Ishikawa (cell line): ENCODE measurements around the gene NEK8.

ENCODE experiments used
- EP300 ChIP-seq: IDR thresholded peaks from 2 replicates; pipeline ENCODE4 v1.6.1; 2012; ENCODE audit warnings: borderline replicate concordance
- MAX ChIP-seq: IDR thresholded peaks from 2 replicates; pipeline ENCODE4 v1.6.1; 2012
- RAD21 ChIP-seq: IDR thresholded peaks from 2 replicates; pipeline ENCODE4 v1.6.1; 2012; ENCODE audit warnings: low read depth
- REST ChIP-seq: IDR thresholded peaks from 2 replicates; pipeline ENCODE4 v1.6.1; 2012; ENCODE audit warnings: low read depth, mild to moderate bottlenecking
- TAF1 ChIP-seq: IDR thresholded peaks from 2 replicates; pipeline ENCODE4 v1.6.1; 2012; ENCODE audit warnings: low read depth, mild to moderate bottlenecking
- USF1 ChIP-seq: IDR thresholded peaks from 2 replicates; pipeline ENCODE4 v1.6.1; 2012
- YY1 ChIP-seq: IDR thresholded peaks from 2 replicates; pipeline ENCODE4 v1.6.1; 2012; ENCODE audit warnings: low read depth
- ZBTB7A ChIP-seq: IDR thresholded peaks from 2 replicates; pipeline ENCODE4 v1.6.1; 2012; ENCODE audit warnings: low read depth

GRCh38 chr17:28703552-28704218 is 24.9 kb upstream of the NEK8 start:
- TF ChIP-seq EP300 = no peak
- TF ChIP-seq TAF1 = no peak
- TF ChIP-seq RAD21 = no peak
- TF ChIP-seq MAX = no peak
- TF ChIP-seq YY1 = no peak
- TF ChIP-seq REST = no peak
- no peak for TF ChIP-seq USF1
- TF ChIP-seq ZBTB7A = no peak
